NCI-H146 (cell line): ENCODE results near the gene LCP2.

Experiments used
- DNase-seq: peaks from one replicate; lab custom pipeline; 2025; lab: John Stamatoyannopoulos, UW

Gene LCP2

DNA sequence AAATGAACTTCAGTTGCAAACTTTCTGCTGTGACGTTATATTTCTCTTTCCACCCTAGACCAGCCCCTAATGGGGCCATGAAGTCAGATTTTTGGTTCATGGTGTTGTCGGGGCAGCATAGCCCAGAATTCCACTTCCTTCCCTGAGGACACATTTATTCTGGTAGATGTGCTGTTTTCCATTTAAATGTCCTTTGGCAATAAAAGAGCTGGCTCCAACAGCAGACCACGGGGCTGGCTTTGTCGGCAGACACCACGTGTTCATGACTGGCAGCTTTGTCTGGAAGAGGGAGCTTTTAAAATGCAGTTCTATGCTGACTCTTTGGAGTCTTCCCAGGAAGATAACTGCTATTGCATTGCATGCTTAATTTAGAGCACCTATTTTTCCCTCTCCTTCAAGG, 17.6 kb upstream of the LCP2 start:
- DNase-seq = no peak

DNA sequence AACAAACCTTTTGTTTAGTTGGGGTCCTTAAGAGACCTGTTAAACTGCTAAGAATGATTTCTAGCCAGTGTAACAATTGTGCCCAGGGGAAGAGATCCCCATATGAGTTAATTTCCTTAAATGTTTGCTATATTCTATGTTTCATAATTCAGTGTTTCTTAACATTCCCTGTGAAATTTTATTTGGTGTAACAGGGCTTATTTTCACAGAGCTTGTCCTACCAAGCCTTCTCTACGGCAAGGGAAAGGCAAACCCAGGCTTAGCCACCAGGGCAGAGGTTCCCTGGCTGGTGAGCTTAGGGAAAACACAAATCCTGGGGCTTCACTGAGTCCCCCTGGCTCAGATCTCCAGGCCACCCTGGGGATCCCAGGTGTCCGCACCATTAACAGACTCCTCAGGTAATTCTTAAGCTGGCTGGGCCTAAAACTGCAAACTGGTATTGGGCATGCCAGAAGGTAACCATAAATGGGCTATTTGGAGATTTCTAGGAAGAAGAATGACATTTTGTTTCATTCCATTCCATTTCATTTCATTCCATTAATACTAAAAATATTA, 17.0 kb upstream of the LCP2 start:
- DNase-seq = no peak

GRCh38 chr5:170313816-170314215, 16.2 kb upstream of the LCP2 start:
- no peak for DNase-seq

DNA sequence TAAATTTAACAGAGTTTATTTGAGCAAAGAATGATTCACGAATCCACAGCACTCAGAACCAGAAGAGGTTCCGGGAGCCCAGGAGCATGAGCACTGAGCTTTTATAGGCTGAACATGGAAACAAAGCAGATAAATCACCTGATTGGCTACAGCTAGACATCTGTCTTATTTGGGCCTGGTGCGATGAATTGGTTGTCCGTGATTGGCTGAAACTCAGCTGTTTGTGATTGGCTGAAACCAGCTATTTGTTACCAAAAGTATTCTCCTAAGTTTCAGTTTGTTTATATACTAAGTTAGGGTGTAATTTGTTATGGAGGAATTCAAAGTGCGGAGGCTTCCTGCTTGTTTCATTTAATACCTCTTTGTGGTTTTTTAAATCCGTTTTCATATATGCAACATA, 15.8 kb upstream of the LCP2 start:
- DNase-seq = no peak

DNA sequence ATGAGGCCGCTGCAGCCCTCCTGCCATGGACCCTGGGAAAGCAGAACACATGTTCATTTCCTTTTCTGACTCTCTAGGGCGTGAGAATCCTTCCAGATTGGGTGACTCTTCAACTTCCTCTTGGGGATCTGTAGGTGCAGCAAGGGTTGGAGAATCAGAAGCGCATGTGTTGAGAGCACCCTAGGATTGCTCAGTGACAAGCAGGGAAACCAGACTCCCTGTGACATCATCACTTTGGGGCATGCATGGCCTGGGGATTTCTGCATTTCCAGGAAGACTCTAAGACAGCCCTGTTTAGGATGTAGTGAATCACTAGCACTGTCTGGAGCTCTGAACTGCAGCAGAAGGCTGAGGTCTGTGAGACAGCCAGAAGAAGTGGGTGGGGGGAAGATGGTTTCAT, 15.1 kb upstream of the LCP2 start:
- DNase-seq = no peak

DNA sequence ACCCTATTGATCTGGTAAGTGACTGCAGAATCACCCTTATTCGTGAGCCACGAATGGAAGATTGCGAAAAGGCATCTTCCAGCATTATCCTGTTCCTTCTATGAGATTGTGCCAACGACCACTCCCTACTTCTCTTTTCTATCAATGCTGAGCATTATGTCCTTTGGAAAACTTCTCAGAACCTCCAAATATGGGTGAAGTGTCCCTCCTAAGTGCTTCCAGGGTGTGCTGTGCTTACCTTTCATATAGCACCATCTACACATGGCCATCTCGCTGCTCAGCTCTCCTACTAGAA, 14.7 kb upstream of the LCP2 start:
- DNase-seq = no peak

DNA sequence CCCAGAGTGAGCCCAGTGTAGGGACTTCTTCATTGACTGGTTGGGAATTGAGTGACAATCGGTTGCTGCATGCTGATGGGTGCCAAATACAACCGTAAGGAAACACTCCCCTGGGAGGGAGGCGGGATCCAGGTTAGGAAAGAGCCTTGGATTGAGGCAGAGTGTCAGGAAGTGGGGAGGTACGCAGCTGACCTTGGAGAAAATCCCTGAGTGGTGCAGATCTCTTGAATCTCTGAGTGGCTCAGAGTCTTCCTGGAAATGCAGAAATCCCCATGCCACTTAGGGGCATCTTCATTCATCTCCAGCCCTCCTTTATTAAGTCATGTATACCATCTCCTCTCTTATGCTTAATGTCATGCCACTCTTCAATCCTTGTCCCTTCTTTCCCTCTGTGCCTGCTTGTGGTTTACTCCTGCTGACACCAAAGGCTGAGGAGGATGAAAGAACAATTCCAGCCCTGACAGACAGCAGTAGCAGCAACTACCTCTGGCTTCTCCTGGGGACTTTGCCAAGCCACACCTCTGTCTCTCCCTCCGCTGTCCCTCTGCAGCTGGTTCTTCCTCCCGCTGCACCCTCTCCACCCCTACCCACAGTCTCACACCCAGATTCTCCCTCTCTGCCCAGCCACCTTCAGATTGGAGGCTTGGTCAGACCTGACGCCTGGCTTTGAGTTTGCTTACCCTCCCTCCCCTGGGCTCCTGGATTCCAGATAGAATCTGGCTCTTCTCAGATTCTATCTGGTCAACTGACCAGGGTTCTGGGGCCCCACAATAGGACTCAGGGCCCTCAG, 14.1 kb upstream of the LCP2 start:
- no peak for DNase-seq

DNA sequence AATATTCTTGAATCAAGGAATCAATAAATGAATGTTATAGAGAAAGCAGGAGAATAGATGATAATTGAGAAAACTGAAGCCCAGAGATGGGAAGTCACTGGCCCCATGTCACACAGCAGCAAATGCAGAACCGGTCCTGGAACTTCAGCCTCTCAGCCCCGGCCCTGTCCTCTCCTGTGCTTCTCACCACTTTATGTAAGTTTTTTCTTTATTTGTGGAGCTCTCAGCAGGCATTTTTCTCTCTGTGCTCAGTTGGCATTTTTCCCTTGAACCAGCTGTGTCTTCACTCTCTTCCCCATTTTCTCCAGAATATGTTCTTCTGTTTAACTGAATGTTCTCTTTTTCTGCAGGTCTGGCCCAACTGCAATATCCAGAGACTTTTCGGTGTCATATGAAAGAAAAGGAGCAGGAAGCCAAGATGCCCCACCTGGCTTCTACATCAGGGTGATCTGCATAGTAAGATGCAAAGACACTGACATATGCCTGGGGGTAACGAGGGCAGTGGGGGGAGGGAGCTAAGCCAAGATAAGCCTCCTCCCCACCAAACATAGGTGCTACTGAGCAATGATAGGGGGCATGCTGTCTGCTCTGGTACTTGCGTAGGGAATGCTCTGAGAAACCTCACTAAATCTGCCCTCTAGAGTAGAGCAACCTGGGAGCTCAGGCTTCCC, 12.8 kb upstream of the LCP2 start:
- DNase-seq = no peak

GRCh38 chr5:170308686-170309085, 11.1 kb upstream of the LCP2 start:
- no peak for DNase-seq

- peak; percentile 0 for DNase-seq
Measured at GRCh38 chr5:170307575-170308465, 10.2 kb upstream of the LCP2 start.

DNA sequence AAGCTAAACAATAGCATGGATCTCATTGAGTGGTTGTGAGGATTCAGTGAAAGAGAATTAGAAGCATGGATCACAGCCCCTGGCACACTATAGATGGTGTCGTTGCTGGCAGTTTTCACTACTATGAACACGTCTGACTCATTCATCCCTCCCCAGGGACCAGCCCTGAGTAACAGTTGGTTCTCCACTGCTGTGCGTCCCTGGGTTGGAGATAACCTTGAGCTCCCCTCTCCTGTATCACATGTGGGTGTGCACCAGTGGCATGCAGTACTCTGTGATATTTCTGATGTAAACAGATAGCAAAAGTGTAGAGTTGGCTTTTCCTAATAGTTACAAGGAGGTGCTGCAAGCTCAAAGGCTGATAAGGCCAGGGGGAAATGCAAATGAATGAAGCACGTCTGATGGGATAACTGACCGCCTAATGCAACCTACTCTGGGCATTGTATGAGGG, 8.8 kb upstream of the LCP2 start:
- no peak for DNase-seq

GRCh38 chr5:170305646-170306025, 8.1 kb upstream of the LCP2 start:
- no peak for DNase-seq

- DNase-seq = no peak
Measured at GRCh38 chr5:170305016-170305645, 7.6 kb upstream of the LCP2 start.

GRCh38 chr5:170303549-170303948, 6.0 kb upstream of the LCP2 start:
- DNase-seq = no peak

GRCh38 chr5:170302653-170303501, 5.3 kb upstream of the LCP2 start:
- DNase-seq = no peak

DNA sequence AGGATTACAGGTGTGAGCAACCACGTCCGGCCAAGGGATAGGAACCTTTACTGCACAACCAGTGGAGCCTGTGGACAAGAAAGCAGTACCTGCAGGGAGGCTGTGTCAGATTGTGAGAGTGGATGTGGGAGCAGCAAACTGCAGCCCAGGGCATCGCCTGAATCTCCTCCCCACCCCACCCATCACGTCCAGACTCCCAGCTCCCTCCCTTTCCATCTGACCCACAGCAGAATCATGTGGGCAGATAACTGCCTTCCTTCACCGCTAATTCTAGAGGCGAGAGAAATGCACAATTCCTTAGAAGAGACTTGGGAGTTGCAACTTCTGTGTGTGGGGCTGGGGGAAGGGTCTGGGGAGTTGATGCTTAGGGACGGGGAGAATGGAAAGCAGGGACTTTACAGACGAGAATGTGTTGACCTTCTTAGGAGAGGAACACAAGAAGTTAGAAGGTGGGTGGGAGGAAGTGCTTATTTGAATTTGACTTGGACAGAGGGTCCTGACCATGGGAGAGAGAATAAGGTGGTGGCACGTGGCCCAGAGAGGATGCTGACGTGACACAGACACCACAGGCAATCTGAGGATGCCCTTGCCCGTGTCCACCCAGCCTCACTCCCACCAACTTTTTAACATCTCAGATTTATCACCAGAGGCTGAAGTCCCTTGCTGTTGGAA, 4.5 kb upstream of the LCP2 start:
- DNase-seq = no peak

GRCh38 chr5:170301149-170301548, 3.6 kb upstream of the LCP2 start:
- no peak for DNase-seq

GRCh38 chr5:170300361-170301013, 2.9 kb upstream of the LCP2 start:
- no peak for DNase-seq

- DNase-seq = no peak
Measured at GRCh38 chr5:170296935-170297588, 515 bp downstream of the LCP2 start.
